ENCODE data around the gene INHBB.

The INHBB gene

GRCh38 chr2:120358734-120359465, 13.0 kb downstream of the INHBB start:
- no peak for DNase-seq (ENCODE audit: low read depth)

- no peak for DNase-seq (ENCODE audit: low read depth)
These were observed 14.4 kb downstream of the INHBB start for GRCh38 chr2:120360307-120360855.

- DNase-seq (ENCODE audit: low read depth) = no peak
These were observed 17.0 kb downstream of the INHBB start for GRCh38 chr2:120362926-120363325.

- DNase-seq (ENCODE audit: low read depth) = no peak
These were observed 19.4 kb downstream of the INHBB start for GRCh38 chr2:120365236-120365793.

- DNase-seq (ENCODE audit: low read depth) = no peak
These were observed 20.8 kb downstream of the INHBB start for GRCh38 chr2:120366698-120367097.

GRCh38 chr2:120367221-120367620, 21.3 kb downstream of the INHBB start:
- no peak for DNase-seq (ENCODE audit: low read depth)

GRCh38 chr2:120367649-120368048, 21.7 kb downstream of the INHBB start:
- peak; percentile 79 for DNase-seq (ENCODE audit: low read depth)

GRCh38 chr2:120368086-120368485, 22.1 kb downstream of the INHBB start:
- peak; percentile 9 for DNase-seq (ENCODE audit: low read depth)

- no peak for DNase-seq (ENCODE audit: low read depth)
These were observed 23.3 kb downstream of the INHBB start for GRCh38 chr2:120369250-120369649.

- no peak for DNase-seq (ENCODE audit: low read depth)
These were observed 26.2 kb downstream of the INHBB start for GRCh38 chr2:120371969-120372625.

GRCh38 chr2:120372816-120373215, 26.9 kb downstream of the INHBB start:
- no peak for DNase-seq (ENCODE audit: low read depth)

- no peak for DNase-seq (ENCODE audit: low read depth)
These were observed 27.5 kb downstream of the INHBB start for GRCh38 chr2:120373424-120373823.

- no peak for DNase-seq (ENCODE audit: low read depth)
These were observed 28.9 kb downstream of the INHBB start for GRCh38 chr2:120374821-120375220.

- no peak for DNase-seq (ENCODE audit: low read depth)
These were observed 29.5 kb downstream of the INHBB start for GRCh38 chr2:120375251-120376020.

- no peak for DNase-seq (ENCODE audit: low read depth)
These were observed 30.2 kb downstream of the INHBB start for GRCh38 chr2:120376101-120376500.

GRCh38 chr2:120376679-120377640, 31.0 kb downstream of the INHBB start:
- no peak for DNase-seq (ENCODE audit: low read depth)

- DNase-seq (ENCODE audit: low read depth) = no peak
These were observed 32.7 kb downstream of the INHBB start for GRCh38 chr2:120378605-120379004.

- no peak for DNase-seq (ENCODE audit: low read depth)
These were observed 34.3 kb downstream of the INHBB start for GRCh38 chr2:120379916-120380893.

- DNase-seq (ENCODE audit: low read depth) = no peak
These were observed 35.3 kb downstream of the INHBB start for GRCh38 chr2:120381192-120381591.

GRCh38 chr2:120381661-120382060, 35.7 kb downstream of the INHBB start:
- DNase-seq (ENCODE audit: low read depth) = no peak

All from ELR (cell line).